Mesenchymal stem cell (in vitro differentiated cells and primary cell): ENCODE results near the gene ALDH2.

Experiments
- DNase-seq: peaks from one replicate; pipeline ENCODE4 v3.0.0-alpha.2; 2013
- H2AFZ ChIP-seq: one replicate; pipeline ENCODE4 v1.6.1; 2013; ENCODE audit warnings: low read depth, mild to moderate bottlenecking, control low read depth, inconsistent platforms, low read length, moderate library complexity
- H2AK5ac ChIP-seq: 2 replicates; pipeline ENCODE4 v1.6.1; 2013; ENCODE audit warnings: low read length, moderate library complexity, mild to moderate bottlenecking, inconsistent platforms; ENCODE audit not compliant: severe bottlenecking
- H2BK120ac ChIP-seq: one replicate; pipeline ENCODE4 v1.6.1; 2013; ENCODE audit warnings: low read depth, mild to moderate bottlenecking, inconsistent platforms, low read length, moderate library complexity
- H2BK12ac ChIP-seq, 2 experiments: one replicate each; pipeline ENCODE4 v1.6.1; 2013; ENCODE audit warnings: inconsistent platforms in 2 of 2, low read length in 2 of 2, mild to moderate bottlenecking in 2 of 2, moderate library complexity in 2 of 2, control low read depth in 1 of 2
- H2BK15ac ChIP-seq: one replicate; pipeline ENCODE4 v1.6.1; 2013; ENCODE audit warnings: mild to moderate bottlenecking, low read depth, inconsistent platforms; ENCODE audit not compliant: poor library complexity, severe bottlenecking
- H2BK5ac ChIP-seq: 2 replicates; pipeline ENCODE4 v1.6.1; 2013; ENCODE audit warnings: low read depth, mild to moderate bottlenecking, low read length, control low read depth, inconsistent platforms; ENCODE audit not compliant: poor library complexity, severe bottlenecking
- H3K14ac ChIP-seq, 2 experiments: one replicate each; pipeline ENCODE4 v1.6.1; 2013; ENCODE audit warnings: inconsistent platforms in 2 of 2, low read length in 2 of 2, control low read depth in 1 of 2, mild to moderate bottlenecking in 1 of 2, moderate library complexity in 1 of 2
- H3K18ac ChIP-seq, 2 experiments: one replicate each; pipeline ENCODE4 v1.6.1; 2013; ENCODE audit warnings: inconsistent platforms in 2 of 2, low read length in 2 of 2, control low read depth in 1 of 2, low read depth in 1 of 2, mild to moderate bottlenecking in 1 of 2
- H3K23ac ChIP-seq, 2 experiments: one replicate each; pipeline ENCODE4 v1.6.1; 2013; ENCODE audit warnings: inconsistent platforms in 2 of 2, low read length in 2 of 2, mild to moderate bottlenecking in 2 of 2, moderate library complexity in 2 of 2, control low read depth in 1 of 2
- H3K27ac ChIP-seq: 2 replicates; pipeline ENCODE4 v1.5.1; 2013; ENCODE audit warnings: mild to moderate bottlenecking, moderate library complexity, low read length, control low read depth, inconsistent platforms; ENCODE audit not compliant: poor library complexity, severe bottlenecking
- H3K27me3 ChIP-seq, 2 experiments: 2 replicates each; pipeline versions ENCODE4 v1.6.1 to v1.7.0; 2013; ENCODE audit warnings: low read length in 2 of 2, mild to moderate bottlenecking in 2 of 2, moderate library complexity in 2 of 2, control low read depth in 1 of 2, inconsistent platforms in 1 of 2; ENCODE audit not compliant: control insufficient read depth in 1 of 2, insufficient read depth in 1 of 2
- H3K36me3 ChIP-seq, 2 experiments: 2 replicates each; pipeline versions ENCODE4 v1.6.1 to v1.7.0; 2013; ENCODE audit warnings: low read length in 2 of 2, control low read depth in 1 of 2, inconsistent platforms in 1 of 2, low read depth in 1 of 2, mild to moderate bottlenecking in 1 of 2; ENCODE audit not compliant: insufficient read depth in 2 of 2, control insufficient read depth in 1 of 2
- H3K4ac ChIP-seq, 2 experiments: one replicate each; pipeline ENCODE4 v1.6.1; 2013; ENCODE audit warnings: inconsistent platforms in 2 of 2, low read length in 2 of 2, mild to moderate bottlenecking in 2 of 2, moderate library complexity in 2 of 2, control low read depth in 1 of 2, low read depth in 1 of 2
- H3K4me1 ChIP-seq: 2 replicates; pipeline ENCODE4 v1.6.1; 2013; ENCODE audit warnings: low read depth, low read length, control low read depth; ENCODE audit not compliant: control insufficient read depth, insufficient read depth
- H3K4me2 ChIP-seq: 2 replicates; pipeline ENCODE4 v1.6.1; 2013; ENCODE audit warnings: low read length, mild to moderate bottlenecking, inconsistent platforms; ENCODE audit not compliant: poor library complexity, severe bottlenecking
- H3K4me3 ChIP-seq, 2 experiments: 2 replicates each; pipeline versions ENCODE4 v1.5.1 to v1.7.0; 2013; ENCODE audit warnings: low read length in 2 of 2, mild to moderate bottlenecking in 2 of 2, control low read depth in 1 of 2, low read depth in 1 of 2; ENCODE audit not compliant: insufficient read depth in 1 of 2
- H3K79me1 ChIP-seq: replicated peaks from 2 replicates; pipeline ENCODE4 v1.6.1; 2013; ENCODE audit warnings: mild to moderate bottlenecking, control low read depth, low read length, inconsistent platforms; ENCODE audit not compliant: poor library complexity, severe bottlenecking
- H3K9ac ChIP-seq: 2 replicates; pipeline ENCODE4 v1.7.0; 2013; ENCODE audit warnings: mild to moderate bottlenecking, low read length, moderate library complexity
- H3K9me3 ChIP-seq: 2 replicates; pipeline ENCODE4 v1.7.0; 2013; ENCODE audit warnings: mild to moderate bottlenecking, low read length; ENCODE audit not compliant: control insufficient read depth
- H4K8ac ChIP-seq: one replicate; pipeline ENCODE4 v1.6.1; 2013; ENCODE audit warnings: inconsistent platforms, mild to moderate bottlenecking, low read length, moderate library complexity
- H4K91ac ChIP-seq: one replicate; pipeline ENCODE4 v1.6.1; 2013; ENCODE audit warnings: mild to moderate bottlenecking, low read length, inconsistent platforms
- WGBS: methylation state at CpG from one replicate; pipeline ENCODE4 v1.1.7; 2013; ENCODE audit warnings: mixed read lengths; 5-methylcytosine and 5-hydroxymethylcytosine counted together

ALDH2 gene

GRCh38 chr12:111784953-111785352 lies 18.2 kb downstream of the ALDH2 start:
- H3K4ac ChIP-seq = no peak overlapping the region
- H3K23ac ChIP-seq = no peak overlapping the region
- no peak overlapping the region for H3K14ac ChIP-seq
- no peak overlapping the region for H2BK120ac ChIP-seq
- H3K27ac ChIP-seq = no peak overlapping the region
- no peaks in the 10 kb centered on the region for H3K4me1 ChIP-seq
- H3K9me3 ChIP-seq = no peaks in the 10 kb centered on the region
- H2BK15ac ChIP-seq = no peak overlapping the region
- H4K91ac ChIP-seq = no peak overlapping the region
- H3K4me2 ChIP-seq = no peak overlapping the region
- no peak for DNase-seq
- no peak overlapping the region for H4K8ac ChIP-seq
- H3K27me3 ChIP-seq = no peaks in the 10 kb centered on the region
- WGBS = 97% methylated on average over 4 of the region's 4 CpGs
- no peak overlapping the region for H2AK5ac ChIP-seq
- H3K36me3 ChIP-seq = peaks cover 10 to 22% of the 10 kb centered on the region in 2 experiments
- H2BK5ac ChIP-seq = no peak overlapping the region
- H2BK12ac ChIP-seq = no peak overlapping the region
- no peak overlapping the region for H3K9ac ChIP-seq
- H3K4me3 ChIP-seq = no peak overlapping the region
- H3K18ac ChIP-seq = no peak overlapping the region
- H3K79me1 ChIP-seq = no peaks in the 10 kb centered on the region
- no peak overlapping the region for H2AFZ ChIP-seq

GRCh38 chr12:111785651-111786050 lies 18.9 kb downstream of the ALDH2 start:
- no peaks in the 10 kb centered on the region for H3K79me1 ChIP-seq

GRCh38 chr12:111788178-111788654 lies 21.5 kb downstream of the ALDH2 start:
- H2AK5ac ChIP-seq = no peak overlapping the region
- H3K4me2 ChIP-seq = no peak overlapping the region
- peak; percentile 35 for DNase-seq
- H3K9me3 ChIP-seq = no peaks in the 10 kb centered on the region
- no peak overlapping the region for H4K8ac ChIP-seq
- H3K4ac ChIP-seq = no peak overlapping the region
- no peak overlapping the region for H2BK12ac ChIP-seq
- no peak overlapping the region for H3K27ac ChIP-seq
- no peak overlapping the region for H2BK5ac ChIP-seq
- H3K27me3 ChIP-seq = no peaks in the 10 kb centered on the region
- H2BK120ac ChIP-seq = no peak overlapping the region
- H3K23ac ChIP-seq = no peak overlapping the region
- no peak overlapping the region for H2BK15ac ChIP-seq
- no peak overlapping the region for H3K9ac ChIP-seq
- no peak overlapping the region for H4K91ac ChIP-seq
- no peak overlapping the region for H3K18ac ChIP-seq
- H2AFZ ChIP-seq = no peak overlapping the region
- no peak overlapping the region for H3K4me3 ChIP-seq
- WGBS = 87% methylated on average over 6 of the region's 8 CpGs
- H3K36me3 ChIP-seq = peaks cover 7 to 37% of the 10 kb centered on the region in 2 experiments
- H3K14ac ChIP-seq = no peak overlapping the region
- H3K79me1 ChIP-seq = no peaks in the 10 kb centered on the region
- peaks cover 5% of the 10 kb centered on the region for H3K4me1 ChIP-seq

More at GRCh38 chr12:111785651-111786050, 18.9 kb downstream of the ALDH2 start:
- Histone ChIP-seq H2BK5ac (no peak overlapping the region), H3K36me3 (peaks cover 14 to 29% of the 10 kb centered on the region in 2 experiments), H2BK15ac (no peak overlapping the region), H3K23ac (no peak overlapping the region), H3K9me3 (no peaks in the 10 kb centered on the region), H3K4ac (no peak overlapping the region), H3K4me3 (no peak overlapping the region), H3K27ac (no peak overlapping the region), H3K9ac (no peak overlapping the region), H2AFZ (no peak overlapping the region), H2BK12ac (no peak overlapping the region), H2BK120ac (no peak overlapping the region), H4K91ac (no peak overlapping the region), H3K14ac (no peak overlapping the region), H3K27me3 (no peaks in the 10 kb centered on the region), H2AK5ac (no peak overlapping the region), H3K4me1 (no peaks in the 10 kb centered on the region), H4K8ac (no peak overlapping the region), H3K18ac (no peak overlapping the region), H3K4me2 (no peak overlapping the region)
- no peak for DNase-seq
- WGBS = 71% methylated on average over 1 of the region's 2 CpGs

- Histone ChIP-seq H3K9me3 (no peaks in the 10 kb centered on the region), H3K23ac (no peak overlapping the region), H3K79me1 (no peaks in the 10 kb centered on the region), H3K27ac (no peak overlapping the region), H3K18ac (no peak overlapping the region), H2BK120ac (no peak overlapping the region), H3K14ac (no peak overlapping the region), H2AK5ac (no peak overlapping the region), H3K4me1 (peaks cover 5% of the 10 kb centered on the region), H3K27me3 (no peaks in the 10 kb centered on the region), H2BK15ac (no peak overlapping the region), H4K8ac (no peak overlapping the region), H3K9ac (no peak overlapping the region), H2BK12ac (no peak overlapping the region), H3K36me3 (peaks cover 6 to 27% of the 10 kb centered on the region in 2 experiments), H3K4ac (no peak overlapping the region), H3K4me2 (no peak overlapping the region), H3K4me3 (no peak overlapping the region), H2BK5ac (no peak overlapping the region), H2AFZ (no peak overlapping the region), H4K91ac (no peak overlapping the region)
- 97% methylated on average over 10 of the region's 11 CpGs for WGBS
- no peak for DNase-seq
Observed at GRCh38 chr12:111789779-111790178, 23.0 kb downstream of the ALDH2 start.
